Nephron progenitor cell (in vitro differentiated cells): Measurements from ENCODE around the gene DLX1.
A peak's percentile ranks its signal among the peaks of the same experiment; 100 is the strongest.

Source experiments
- DNase-seq: peaks from one replicate; pipeline ENCODE4 v3.0.0; 2021
- H3K27ac Mint-ChIP-seq: 2 replicates; pipeline ENCODE4 v1.8.0; 2021; ENCODE audit warnings: mild to moderate bottlenecking, moderate library complexity, mixed read lengths
- H3K27me3 Mint-ChIP-seq: 2 replicates; pipeline ENCODE4 v1.8.0; 2021; ENCODE audit warnings: mild to moderate bottlenecking, low read depth, mixed read lengths; ENCODE audit not compliant: poor library complexity
- H3K36me3 Mint-ChIP-seq: 2 replicates; pipeline ENCODE4 v1.8.0; 2021; ENCODE audit warnings: low read depth, mixed read lengths
- H3K4me1 Mint-ChIP-seq: 2 replicates; pipeline ENCODE4 v1.8.0; 2021; ENCODE audit warnings: mixed read lengths
- H3K4me3 Mint-ChIP-seq: 2 replicates; pipeline ENCODE4 v1.8.0; 2021; ENCODE audit warnings: mild to moderate bottlenecking, moderate library complexity, mixed read lengths
- H3K9me3 Mint-ChIP-seq: 2 replicates; pipeline ENCODE4 v1.8.0; 2021; ENCODE audit warnings: mild to moderate bottlenecking, moderate library complexity, mixed read lengths
- CTCF ChIP-seq: fragments of 200-600 bp; sonication (generic); IDR thresholded peaks from 2 replicates; pipeline ENCODE4 v1.5.0; 2021; ENCODE audit warnings: antibody characterized with exemption

DLX1 gene

DNA sequence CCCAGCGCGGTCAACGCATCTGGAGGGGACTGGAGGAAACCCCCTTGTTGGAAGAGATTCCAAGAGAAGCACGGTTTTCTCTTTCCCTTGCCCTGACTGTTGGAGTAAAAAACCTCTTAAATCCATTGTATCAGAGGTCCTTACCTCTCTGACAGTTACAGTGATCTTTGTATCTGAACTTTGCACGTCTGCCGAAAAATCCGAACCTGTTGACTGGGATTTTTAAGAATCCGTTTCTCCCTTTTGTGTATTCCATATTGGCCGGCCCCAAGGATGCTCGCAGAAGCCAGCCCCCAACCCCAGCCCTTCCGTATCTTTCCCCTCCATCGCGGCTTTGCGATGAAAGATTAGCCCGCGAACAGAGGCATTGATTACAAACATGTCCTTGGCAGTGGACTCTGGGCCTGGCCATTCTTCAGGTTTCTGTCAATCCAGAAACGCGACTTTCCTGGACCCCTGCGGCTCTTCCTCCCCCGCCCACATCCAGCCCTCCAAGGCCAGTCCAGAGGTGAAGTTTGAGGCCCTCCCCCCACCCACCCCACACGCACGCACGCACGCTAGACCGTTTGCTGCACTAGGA lies 4.6 kb upstream of the DLX1 start:
- Mint-ChIP-seq H3K36me3 (no peaks in the 10 kb centered on the region), H3K9me3 (no peaks in the 10 kb centered on the region), H3K4me1 (peaks cover 24% of the 10 kb centered on the region), H3K4me3 (no peak overlapping the region), H3K27ac (no peak overlapping the region), H3K27me3 (peaks cover 100% of the 10 kb centered on the region)
- TF ChIP-seq CTCF = no peak
- no peak for DNase-seq

DNA sequence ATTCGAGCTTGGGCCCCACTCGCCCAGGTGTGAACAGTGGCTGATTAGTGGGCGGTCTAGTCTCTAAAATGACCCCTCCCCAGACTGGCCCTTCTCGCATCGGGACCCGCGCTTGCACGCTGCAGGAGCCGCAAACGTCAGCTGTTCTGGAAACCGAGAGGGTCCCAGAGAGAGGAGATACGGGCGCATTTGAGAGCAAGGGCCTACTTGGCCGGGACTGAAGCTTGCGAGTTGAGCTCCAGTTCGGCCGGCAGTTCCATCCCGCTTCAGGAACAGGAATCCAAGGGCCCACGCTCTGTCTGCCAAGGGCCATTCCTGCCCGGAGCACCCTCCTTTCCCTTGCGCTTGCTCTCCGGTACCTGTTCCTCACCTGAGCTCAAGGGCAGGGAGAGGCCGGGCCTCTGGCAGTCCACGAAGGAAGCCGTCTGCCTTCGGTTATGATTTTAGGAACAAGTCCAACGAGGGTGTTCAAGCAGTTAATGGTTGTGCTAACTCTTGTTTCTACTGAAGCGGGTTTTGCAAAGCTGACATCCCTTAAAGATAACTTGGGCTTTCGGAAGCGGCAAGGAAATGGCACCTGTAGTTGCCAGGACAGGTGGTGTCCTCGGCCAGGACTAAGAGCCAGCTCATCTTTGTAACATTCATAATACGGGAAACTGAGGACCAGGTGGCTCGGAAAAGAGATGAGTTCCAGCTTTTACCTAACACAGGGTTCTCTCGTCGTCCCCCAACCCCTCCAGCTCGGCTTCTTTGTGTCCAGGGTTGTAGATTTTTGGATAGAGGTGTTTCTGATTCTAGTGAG lies 3.9 kb upstream of the DLX1 start:
- Mint-ChIP-seq H3K27ac (no peak overlapping the region), H3K9me3 (no peaks in the 10 kb centered on the region), H3K36me3 (no peaks in the 10 kb centered on the region), H3K27me3 (peaks cover 100% of the 10 kb centered on the region), H3K4me3 (no peak overlapping the region), H3K4me1 (peaks cover 27% of the 10 kb centered on the region)
- TF ChIP-seq CTCF = no peak
- peak; percentile 41 for DNase-seq

GRCh38 chr2:172082105-172082943 lies 3.0 kb upstream of the DLX1 start:
- H3K36me3 Mint-ChIP-seq = no peaks in the 10 kb centered on the region
- no peak for DNase-seq
- H3K9me3 Mint-ChIP-seq = no peaks in the 10 kb centered on the region
- H3K27me3 Mint-ChIP-seq = peaks cover 100% of the 10 kb centered on the region
- no peak overlapping the region for H3K4me3 Mint-ChIP-seq
- peaks cover 36% of the 10 kb centered on the region for H3K4me1 Mint-ChIP-seq
- TF ChIP-seq CTCF = no peak
- H3K27ac Mint-ChIP-seq = no peak overlapping the region

- Mint-ChIP-seq H3K27ac (no peak overlapping the region), H3K9me3 (no peaks in the 10 kb centered on the region), H3K36me3 (no peaks in the 10 kb centered on the region), H3K4me1 (peaks cover 42% of the 10 kb centered on the region), H3K4me3 (no peak overlapping the region), H3K27me3 (peaks cover 100% of the 10 kb centered on the region)
- DNase-seq = peak; percentile 40
- no peak for TF ChIP-seq CTCF
These were observed 2.2 kb upstream of the DLX1 start for GRCh38 chr2:172082944-172083627.

- peaks cover 49% of the 10 kb centered on the region for H3K4me1 Mint-ChIP-seq
- H3K27me3 Mint-ChIP-seq = peaks cover 100% of the 10 kb centered on the region
- no peak for DNase-seq
- H3K36me3 Mint-ChIP-seq = no peaks in the 10 kb centered on the region
- no peaks in the 10 kb centered on the region for H3K9me3 Mint-ChIP-seq
- no peak overlapping the region for H3K27ac Mint-ChIP-seq
- TF ChIP-seq CTCF = no peak
- peak overlapping the region; percentile 82 for H3K4me3 Mint-ChIP-seq
These were observed 1.5 kb upstream of the DLX1 start for GRCh38 chr2:172083628-172084394.
